GM12872 (cell line): Measurements from ENCODE around the gene USP48.

ENCODE experiments used
- TF ChIP-seq, protein P1 (sequence below): IDR thresholded peaks from 3 replicates; pipeline ENCODE4 v1.5.1; 2011; ENCODE audit warnings: low read depth, mild to moderate bottlenecking, low read length, moderate library complexity; ENCODE audit not compliant: insufficient read depth

The USP48 gene

GRCh38 chr1:21670059-21670881 lies 112.7 kb downstream of the USP48 start:
- TF ChIP-seq, protein P1, sequence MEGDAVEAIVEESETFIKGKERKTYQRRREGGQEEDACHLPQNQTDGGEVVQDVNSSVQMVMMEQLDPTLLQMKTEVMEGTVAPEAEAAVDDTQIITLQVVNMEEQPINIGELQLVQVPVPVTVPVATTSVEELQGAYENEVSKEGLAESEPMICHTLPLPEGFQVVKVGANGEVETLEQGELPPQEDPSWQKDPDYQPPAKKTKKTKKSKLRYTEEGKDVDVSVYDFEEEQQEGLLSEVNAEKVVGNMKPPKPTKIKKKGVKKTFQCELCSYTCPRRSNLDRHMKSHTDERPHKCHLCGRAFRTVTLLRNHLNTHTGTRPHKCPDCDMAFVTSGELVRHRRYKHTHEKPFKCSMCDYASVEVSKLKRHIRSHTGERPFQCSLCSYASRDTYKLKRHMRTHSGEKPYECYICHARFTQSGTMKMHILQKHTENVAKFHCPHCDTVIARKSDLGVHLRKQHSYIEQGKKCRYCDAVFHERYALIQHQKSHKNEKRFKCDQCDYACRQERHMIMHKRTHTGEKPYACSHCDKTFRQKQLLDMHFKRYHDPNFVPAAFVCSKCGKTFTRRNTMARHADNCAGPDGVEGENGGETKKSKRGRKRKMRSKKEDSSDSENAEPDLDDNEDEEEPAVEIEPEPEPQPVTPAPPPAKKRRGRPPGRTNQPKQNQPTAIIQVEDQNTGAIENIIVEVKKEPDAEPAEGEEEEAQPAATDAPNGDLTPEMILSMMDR, result 0 out of 3 replicates have a peak, but pooled peaks have one; percentile 11

DNA sequence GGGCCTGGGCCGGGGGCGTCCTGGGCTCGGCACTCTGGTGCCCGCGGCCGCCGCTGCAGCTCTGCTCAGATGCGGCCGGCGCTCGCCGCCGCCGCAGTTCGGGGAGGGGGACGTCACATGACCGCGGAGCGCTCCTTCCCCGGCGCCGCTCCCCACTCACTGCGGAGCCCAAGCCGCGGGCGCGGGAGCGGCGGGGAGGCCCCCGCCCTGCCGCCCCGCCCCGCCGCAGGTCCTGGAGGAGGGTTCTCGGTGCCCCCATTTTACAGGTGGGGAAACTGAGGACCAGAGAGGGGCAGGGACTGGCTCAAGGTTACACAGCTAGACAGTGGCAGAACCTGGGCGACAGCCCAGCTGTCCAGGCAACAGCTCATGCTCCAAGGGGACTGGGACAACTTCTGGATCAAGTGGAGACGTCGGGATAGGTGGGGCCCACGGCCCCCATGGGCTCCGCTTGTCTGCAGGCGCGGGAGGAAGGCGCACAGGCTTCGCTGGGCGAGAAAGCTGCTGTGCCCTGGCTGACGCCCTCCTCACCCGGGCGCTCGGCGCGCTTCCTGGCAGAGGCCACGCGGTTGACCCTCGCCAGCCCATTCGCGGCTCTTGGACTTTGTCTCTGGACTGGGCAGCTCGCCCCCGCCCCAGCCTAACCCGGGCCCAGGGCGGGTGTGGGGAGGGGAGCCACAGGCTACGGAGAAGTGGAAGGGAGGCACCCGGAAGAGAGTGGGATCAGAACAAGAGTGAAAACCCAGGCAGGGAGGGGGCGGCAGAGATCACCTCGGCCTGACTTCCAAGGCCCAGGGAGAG lies 113.5 kb downstream of the USP48 start, which contains the start of gene RAP1GAP:
Gene RAP1GAP, minus strand, starts transcription at position 100 of the 801 bp plus-strand sequence. CDS start 49,325 bp downstream, outside the sequence.
- TF ChIP-seq, protein P1, result no peak

GRCh38 chr1:21668951-21669257 lies 114.0 kb downstream of the USP48 start:
- TF ChIP-seq, protein P1, result no peak

- TF ChIP-seq, protein P1, result no peak
These were observed 114.6 kb downstream of the USP48 start for GRCh38 chr1:21668232-21668950.

DNA sequence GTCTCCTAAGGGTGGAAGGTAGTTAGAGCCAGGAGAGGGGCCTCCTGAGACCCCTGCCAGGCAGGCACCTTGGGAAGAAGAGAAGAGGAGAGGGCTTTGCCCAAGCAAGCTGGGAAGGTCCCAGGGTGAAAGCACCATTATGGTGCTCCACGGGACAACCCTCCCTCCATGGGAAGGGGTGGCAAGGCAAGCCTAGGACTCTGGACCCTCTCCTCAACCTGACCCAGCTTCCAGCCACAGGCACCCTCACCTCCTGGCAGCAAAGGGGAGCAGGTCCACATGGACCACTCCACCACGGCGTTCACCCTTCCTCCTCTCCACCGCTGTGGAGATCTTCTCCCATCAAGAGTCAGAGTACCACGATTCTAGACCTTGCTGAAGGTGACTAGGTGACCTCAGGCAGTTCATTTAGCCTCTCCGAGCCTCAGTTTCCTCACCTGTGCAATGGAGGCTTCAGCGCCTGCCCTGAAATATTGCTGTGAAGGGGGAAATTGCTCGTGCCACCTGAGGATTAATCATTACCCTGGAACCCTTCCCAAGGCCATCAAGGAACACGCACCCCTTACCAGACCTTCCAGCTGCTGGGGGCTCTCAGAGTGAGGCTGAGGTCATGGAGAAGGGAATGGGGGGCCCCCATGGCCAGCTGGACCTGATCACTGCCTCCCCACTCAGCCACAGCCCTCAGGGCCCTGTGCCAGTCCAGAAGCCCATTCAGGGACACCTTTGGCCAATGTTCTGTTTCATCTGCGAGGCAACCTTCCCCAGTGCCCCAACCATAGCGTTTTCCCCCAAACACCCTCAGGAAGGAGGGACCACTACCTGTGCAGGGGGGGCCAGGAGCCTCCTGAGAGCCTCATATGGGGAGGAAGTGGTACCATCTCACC lies 115.4 kb downstream of the USP48 start:
- TF ChIP-seq, protein P1, result no peak

GRCh38 chr1:21666576-21667320 lies 116.2 kb downstream of the USP48 start:
- TF ChIP-seq, protein P1, result no peak
